Osteocyte (in vitro differentiated cells): ENCODE results near the gene DCST1. TPM values are rescaled to one million over a fixed set of nuclear protein-coding genes. Genes with fewer than 3 reads are reported as not detected.

ENCODE experiments used
- DNase-seq: peaks from one replicate; pipeline ENCODE4 v3.0.0; 2021; ENCODE audit warnings: mixed read lengths; ENCODE audit not compliant: unreplicated experiment; ENCODE audit errors: extremely low spot score
- H3K27ac Mint-ChIP-seq: one replicate; pipeline ENCODE4 v1.8.0; 2021; ENCODE audit warnings: mild to moderate bottlenecking, mixed read lengths; ENCODE audit not compliant: unreplicated experiment
- H3K27me3 Mint-ChIP-seq: one replicate; pipeline ENCODE4 v1.8.0; 2021; ENCODE audit warnings: mixed read lengths; ENCODE audit not compliant: unreplicated experiment
- H3K36me3 Mint-ChIP-seq: one replicate; pipeline ENCODE4 v1.8.0; 2021; ENCODE audit warnings: mixed read lengths; ENCODE audit not compliant: unreplicated experiment
- H3K4me1 Mint-ChIP-seq: one replicate; pipeline ENCODE4 v1.8.0; 2021; ENCODE audit warnings: mixed read lengths; ENCODE audit not compliant: unreplicated experiment
- H3K4me3 Mint-ChIP-seq: one replicate; pipeline ENCODE4 v1.8.0; 2021; ENCODE audit warnings: mild to moderate bottlenecking, moderate library complexity, mixed read lengths; ENCODE audit not compliant: unreplicated experiment
- H3K9me3 Mint-ChIP-seq: one replicate; pipeline ENCODE4 v1.8.0; 2021; ENCODE audit warnings: mixed read lengths; ENCODE audit not compliant: unreplicated experiment
- total RNA-seq: library from RNA; stranded (reverse); gene quantifications from 2 replicates; pipeline ENCODE4 v1.2.1, GENCODE V29; 2021
- TF ChIP-seq, protein P1 (sequence below): fragments of 200-600 bp; sonication (generic); IDR thresholded peaks from 2 replicates; pipeline ENCODE4 v1.5.0; 2021; ENCODE audit warnings: antibody characterized with exemption, mild to moderate bottlenecking, moderate library complexity

DCST1 gene
- total RNA-seq, 1 donor from 2014 or later: not detected

DNA sequence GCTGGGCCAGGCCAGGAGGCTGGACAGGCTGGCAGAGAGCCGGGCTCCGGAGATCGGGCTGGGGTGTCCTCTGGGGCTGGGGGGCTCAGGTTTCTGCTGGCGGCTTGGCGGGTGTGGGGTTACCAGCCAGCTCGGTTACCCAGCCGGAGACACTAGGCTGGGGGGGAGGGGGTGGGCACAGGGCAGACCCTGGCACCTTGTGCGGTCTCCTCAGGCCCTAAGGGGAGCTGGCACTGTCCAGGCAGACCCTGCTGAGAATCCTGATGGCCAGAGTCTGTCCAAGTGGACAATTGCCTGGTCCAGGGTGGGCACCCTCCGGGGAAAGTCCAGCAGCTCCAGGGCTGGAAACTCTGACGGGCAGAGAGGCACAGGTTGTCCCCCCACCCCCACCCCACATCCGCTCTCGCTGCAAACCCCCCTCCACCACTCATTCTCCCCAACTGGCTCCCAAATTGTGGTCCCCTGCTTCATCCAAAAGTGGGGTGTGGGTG, 24.4 kb upstream of the DCST1 start:
- H3K9me3 Mint-ChIP-seq: no peaks in the 10 kb centered on the region
- DNase-seq: no peak
- H3K27me3 Mint-ChIP-seq: no peaks in the 10 kb centered on the region
- H3K27ac Mint-ChIP-seq: no peak overlapping the region
- peaks cover 2% of the 10 kb centered on the region for H3K36me3 Mint-ChIP-seq
- TF ChIP-seq, protein P1, sequence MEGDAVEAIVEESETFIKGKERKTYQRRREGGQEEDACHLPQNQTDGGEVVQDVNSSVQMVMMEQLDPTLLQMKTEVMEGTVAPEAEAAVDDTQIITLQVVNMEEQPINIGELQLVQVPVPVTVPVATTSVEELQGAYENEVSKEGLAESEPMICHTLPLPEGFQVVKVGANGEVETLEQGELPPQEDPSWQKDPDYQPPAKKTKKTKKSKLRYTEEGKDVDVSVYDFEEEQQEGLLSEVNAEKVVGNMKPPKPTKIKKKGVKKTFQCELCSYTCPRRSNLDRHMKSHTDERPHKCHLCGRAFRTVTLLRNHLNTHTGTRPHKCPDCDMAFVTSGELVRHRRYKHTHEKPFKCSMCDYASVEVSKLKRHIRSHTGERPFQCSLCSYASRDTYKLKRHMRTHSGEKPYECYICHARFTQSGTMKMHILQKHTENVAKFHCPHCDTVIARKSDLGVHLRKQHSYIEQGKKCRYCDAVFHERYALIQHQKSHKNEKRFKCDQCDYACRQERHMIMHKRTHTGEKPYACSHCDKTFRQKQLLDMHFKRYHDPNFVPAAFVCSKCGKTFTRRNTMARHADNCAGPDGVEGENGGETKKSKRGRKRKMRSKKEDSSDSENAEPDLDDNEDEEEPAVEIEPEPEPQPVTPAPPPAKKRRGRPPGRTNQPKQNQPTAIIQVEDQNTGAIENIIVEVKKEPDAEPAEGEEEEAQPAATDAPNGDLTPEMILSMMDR: no peak
- H3K4me1 Mint-ChIP-seq: peaks cover 26% of the 10 kb centered on the region
- no peak overlapping the region for H3K4me3 Mint-ChIP-seq

DNA sequence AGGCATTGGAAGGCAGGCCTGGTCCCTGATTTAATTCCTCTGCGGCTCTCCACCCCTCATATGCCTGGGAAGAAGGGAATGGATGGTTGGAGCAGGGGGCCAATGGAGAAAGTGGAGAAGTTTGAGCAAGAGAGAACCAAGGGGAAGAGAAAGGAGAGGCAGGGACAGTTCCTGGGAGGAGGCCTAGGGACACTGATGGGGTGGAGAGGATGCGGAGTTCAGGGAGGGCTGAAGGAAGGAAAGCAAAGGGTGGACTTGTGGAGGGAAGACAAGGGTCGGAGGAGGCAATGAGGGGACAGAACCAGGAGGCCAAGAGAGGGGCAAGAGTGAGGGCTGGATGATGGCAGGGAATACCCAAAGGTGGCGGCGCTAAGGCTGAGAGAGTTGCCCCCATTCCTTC, 23.9 kb upstream of the DCST1 start:
- H3K4me3 Mint-ChIP-seq: no peak overlapping the region

DNA sequence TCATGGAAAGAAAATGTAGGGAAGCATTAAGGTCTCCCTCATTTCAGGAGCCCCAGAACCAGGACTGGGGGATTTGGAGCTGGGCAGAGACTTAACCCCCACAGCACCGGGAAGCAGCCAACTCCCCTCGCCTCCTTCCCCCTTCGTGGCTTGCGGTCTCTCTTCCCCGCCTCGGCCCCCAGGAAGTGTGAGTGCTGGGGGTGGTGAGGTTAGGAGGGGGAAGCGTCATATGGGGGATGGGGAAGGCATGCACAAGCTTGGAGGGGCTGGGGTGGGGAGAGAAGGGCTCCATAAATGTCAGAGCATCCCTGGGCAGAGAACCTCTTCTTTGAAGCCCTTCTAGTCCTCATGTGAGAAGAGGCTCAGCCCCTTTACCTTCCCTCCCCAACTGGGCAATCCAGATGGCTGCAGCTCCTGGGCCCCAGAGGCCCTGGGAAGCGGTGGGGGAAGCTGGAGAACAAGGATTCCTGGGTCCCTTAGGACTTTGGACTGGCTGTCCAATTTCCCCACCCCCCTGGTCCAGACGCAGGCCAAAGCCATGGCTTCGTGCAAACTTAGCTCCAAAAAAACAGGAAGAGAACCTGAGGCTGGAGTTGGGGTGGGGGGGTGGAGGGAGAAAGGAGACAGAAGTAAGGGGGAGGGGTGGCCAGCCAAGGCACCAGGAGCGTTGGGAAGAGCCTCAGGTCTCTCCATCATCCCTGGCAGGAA, 23.3 kb upstream of the DCST1 start:
- no peak overlapping the region for H3K27ac Mint-ChIP-seq
- TF ChIP-seq, protein P1: no peak
- H3K27me3 Mint-ChIP-seq: no peaks in the 10 kb centered on the region
- peaks cover 2% of the 10 kb centered on the region for H3K36me3 Mint-ChIP-seq
- DNase-seq: no peak
- no peaks in the 10 kb centered on the region for H3K9me3 Mint-ChIP-seq
- H3K4me1 Mint-ChIP-seq: peaks cover 18% of the 10 kb centered on the region
- H3K4me3 Mint-ChIP-seq: no peak overlapping the region

More for the DNA sequence above, 23.9 kb upstream of the DCST1 start:
- DNase-seq: no peak
- H3K9me3 Mint-ChIP-seq: no peaks in the 10 kb centered on the region
- peaks cover 2% of the 10 kb centered on the region for H3K36me3 Mint-ChIP-seq
- TF ChIP-seq, protein P1: no peak
- no peaks in the 10 kb centered on the region for H3K27me3 Mint-ChIP-seq
- no peak overlapping the region for H3K27ac Mint-ChIP-seq
- peaks cover 21% of the 10 kb centered on the region for H3K4me1 Mint-ChIP-seq

DNA sequence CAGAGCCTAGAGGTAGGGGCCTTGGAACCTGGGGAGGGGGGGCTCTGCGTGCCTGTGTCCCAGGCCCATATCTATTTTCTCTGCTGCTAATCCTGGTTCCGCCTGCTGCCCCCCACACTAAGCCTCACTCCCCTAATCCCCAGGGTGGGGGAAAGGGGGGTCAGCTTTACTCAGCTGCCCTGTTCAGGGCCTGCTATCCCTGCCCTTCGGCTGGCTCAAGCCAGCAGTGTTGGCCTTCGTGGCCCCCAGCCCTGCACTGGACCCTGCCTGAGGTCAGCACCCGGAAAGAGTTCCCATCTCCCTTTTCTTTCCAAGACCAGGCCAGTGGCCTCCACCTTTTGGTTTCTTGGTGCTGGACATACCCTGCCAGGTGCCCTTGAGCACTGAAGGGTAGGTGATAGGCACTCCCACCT, 22.6 kb upstream of the DCST1 start:
- Mint-ChIP-seq H3K27ac (no peak overlapping the region), H3K4me3 (no peak overlapping the region), H3K9me3 (no peaks in the 10 kb centered on the region), H3K27me3 (no peaks in the 10 kb centered on the region), H3K36me3 (peaks cover 2% of the 10 kb centered on the region), H3K4me1 (peaks cover 14% of the 10 kb centered on the region)
- no peak for DNase-seq
- TF ChIP-seq, protein P1: no peak

DNA sequence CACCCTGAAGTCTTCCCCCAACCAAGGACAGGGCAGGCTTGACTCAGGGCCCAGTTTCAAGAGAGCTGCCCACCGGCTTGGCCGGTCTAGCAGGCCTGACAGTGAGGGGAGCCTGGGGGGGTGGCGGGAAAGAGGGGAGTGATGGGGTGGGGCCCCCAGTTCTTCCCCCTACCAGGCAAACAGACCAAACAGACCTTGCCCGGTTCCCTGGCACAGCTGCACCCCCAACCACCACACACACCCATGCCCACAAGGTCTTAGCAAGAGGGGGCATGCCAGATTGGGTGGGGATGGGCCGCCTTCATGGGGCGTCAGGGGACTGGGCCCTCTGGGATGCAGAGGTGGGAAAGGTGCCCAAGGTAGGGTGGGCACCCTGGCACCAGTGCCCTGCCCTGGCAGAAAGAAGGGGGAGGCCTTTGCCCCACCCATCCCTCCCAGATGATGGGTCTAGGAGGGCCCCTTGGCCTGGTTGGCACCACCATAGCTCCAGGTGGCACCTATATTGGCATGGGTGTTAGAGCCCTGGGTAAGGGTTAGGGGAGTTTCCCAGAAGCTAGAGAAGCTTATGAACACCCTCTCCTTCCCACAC, 22.1 kb upstream of the DCST1 start:
- peaks cover 14% of the 10 kb centered on the region for H3K4me1 Mint-ChIP-seq
- H3K9me3 Mint-ChIP-seq: no peaks in the 10 kb centered on the region
- TF ChIP-seq, protein P1: no peak
- H3K36me3 Mint-ChIP-seq: peaks cover 2% of the 10 kb centered on the region
- no peak overlapping the region for H3K4me3 Mint-ChIP-seq
- DNase-seq: no peak
- H3K27ac Mint-ChIP-seq: peak overlapping the region; percentile 64
- H3K27me3 Mint-ChIP-seq: no peaks in the 10 kb centered on the region
